Cerebellar cortex (tissue), 1 donor: ENCODE results near the gene SAE1.

Experiments used
- DNase-seq: peaks from one replicate; pipeline ENCODE4 v3.0.0-alpha.2; 2015; ENCODE audit warnings: low spot score

Gene SAE1

GRCh38 chr19:47161876-47162489, 31.3 kb downstream of the SAE1 start:
- no peak for DNase-seq

- no peak for DNase-seq
Measured at GRCh38 chr19:47168065-47168464, 37.4 kb downstream of the SAE1 start.

GRCh38 chr19:47172666-47173455, 42.2 kb downstream of the SAE1 start:
- DNase-seq = no peak

- DNase-seq = no peak
Measured at GRCh38 chr19:47176071-47176626, 45.5 kb downstream of the SAE1 start.

- DNase-seq = no peak
Measured at GRCh38 chr19:47176627-47177090, 46.0 kb downstream of the SAE1 start.

GRCh38 chr19:47179653-47180310, 49.1 kb downstream of the SAE1 start:
- DNase-seq = no peak

GRCh38 chr19:47183601-47184000, 53.0 kb downstream of the SAE1 start:
- no peak for DNase-seq

- no peak for DNase-seq
Measured at GRCh38 chr19:47186446-47187334, 56.1 kb downstream of the SAE1 start.

- DNase-seq = no peak
Measured at GRCh38 chr19:47187335-47187655, 56.7 kb downstream of the SAE1 start.

GRCh38 chr19:47187797-47188196, 57.2 kb downstream of the SAE1 start:
- no peak for DNase-seq

GRCh38 chr19:47188507-47189033, 57.9 kb downstream of the SAE1 start:
- DNase-seq = no peak

- DNase-seq = peak; percentile 49
Measured at GRCh38 chr19:47190167-47190727, 59.6 kb downstream of the SAE1 start.

GRCh38 chr19:47195434-47195833, 64.8 kb downstream of the SAE1 start:
- DNase-seq = no peak

- DNase-seq = no peak
Measured at GRCh38 chr19:47197141-47197540, 66.5 kb downstream of the SAE1 start.

GRCh38 chr19:47200530-47200929, 69.9 kb downstream of the SAE1 start:
- DNase-seq = no peak

- DNase-seq = no peak
Measured at GRCh38 chr19:47203254-47203653, 72.6 kb downstream of the SAE1 start.

GRCh38 chr19:47209319-47210179, 78.9 kb downstream of the SAE1 start:
- no peak for DNase-seq

- DNase-seq = no peak
Measured at GRCh38 chr19:47210180-47210490, 79.5 kb downstream of the SAE1 start.

GRCh38 chr19:47210689-47211316, 80.2 kb downstream of the SAE1 start:
- peak; percentile 82 for DNase-seq

- no peak for DNase-seq
Measured at GRCh38 chr19:47215581-47215980, 84.9 kb downstream of the SAE1 start.
